Femur (tissue), 1 donor: ENCODE measurements around the gene CNOT6L.
A peak's percentile ranks its signal among the peaks of the same experiment; 100 is the strongest.
"Not testable (repeated sequence)": the region's sequence is repeated elsewhere in the genome, so short reads cannot be mapped to it uniquely, and the experiment has no call there.

Experiments used
- DNase-seq: peaks from one replicate; pipeline ENCODE4 v3.0.0-alpha.2; 2017

Gene CNOT6L

DNA sequence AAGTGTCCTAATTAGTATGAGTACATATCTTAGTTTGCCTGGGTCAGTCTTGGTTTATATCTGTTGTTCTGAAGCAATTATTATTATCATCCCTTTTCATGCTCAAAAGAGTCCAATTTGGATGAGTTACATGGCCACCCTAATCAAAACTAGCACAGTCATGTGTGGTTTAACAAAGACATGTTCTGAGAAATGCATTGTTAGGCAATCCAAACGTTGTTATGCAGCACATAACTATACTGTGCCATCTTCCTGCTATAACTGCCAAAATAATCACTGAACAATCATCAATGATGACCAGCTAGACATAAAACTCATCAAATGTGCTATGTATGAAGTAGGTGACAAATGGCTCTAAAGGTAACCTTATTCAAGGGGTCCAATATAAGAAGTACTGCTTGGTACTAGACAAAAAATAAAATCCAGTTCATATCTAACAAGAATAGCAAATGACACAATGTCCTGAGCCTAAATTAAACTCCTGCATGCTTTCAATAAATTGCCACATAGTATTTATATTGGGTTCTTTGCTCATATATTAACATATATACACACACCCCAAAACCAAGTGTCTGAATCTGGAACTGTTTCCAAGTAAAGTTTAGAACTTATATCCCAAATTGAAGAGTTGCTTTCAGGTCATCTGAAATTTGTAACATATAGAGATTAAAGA, 41.9 kb downstream of the CNOT6L start:
- DNase-seq, result no peak

DNA sequence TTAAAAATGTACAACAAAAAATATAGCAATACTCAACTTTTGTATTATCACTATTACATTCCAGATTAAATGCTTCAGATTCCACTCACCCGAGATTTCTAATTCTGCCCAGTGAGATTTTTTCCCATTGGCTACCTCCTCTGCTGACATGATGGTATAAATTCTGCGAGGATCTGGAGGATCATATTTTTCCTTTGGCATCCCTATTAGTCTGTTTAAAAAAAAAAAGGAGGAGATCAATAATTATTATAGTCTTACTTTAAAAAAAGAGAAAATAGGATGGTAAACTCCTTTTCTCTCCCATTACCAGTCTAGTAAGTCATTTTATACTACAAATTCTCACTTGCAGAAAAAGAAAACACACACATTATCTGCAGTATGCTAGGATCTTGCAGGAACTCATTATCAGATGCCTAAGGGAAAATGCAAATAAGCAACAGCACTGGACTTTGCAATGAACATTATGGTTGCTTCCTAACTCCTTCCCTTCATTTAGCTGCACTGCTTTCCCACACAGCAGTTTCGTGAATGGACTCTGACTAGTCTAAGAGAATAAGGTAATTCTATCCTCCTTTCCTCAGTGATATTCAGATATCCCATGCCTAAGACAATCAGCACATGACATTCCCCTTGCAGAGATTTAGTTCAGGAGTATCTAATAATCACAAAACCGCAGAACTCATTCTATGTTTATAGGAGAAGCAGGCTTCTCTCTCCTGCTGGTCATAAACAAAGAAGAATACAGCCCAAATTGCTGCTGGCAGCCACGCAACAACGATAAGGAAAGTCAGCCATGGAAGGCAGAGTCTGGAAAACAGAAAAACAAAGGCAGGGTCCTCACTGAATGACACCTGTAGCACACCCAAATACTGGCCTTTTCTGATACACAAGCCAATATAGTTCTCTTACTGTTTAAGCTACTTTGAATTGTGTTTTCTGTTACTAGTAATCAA, 42.7 kb downstream of the CNOT6L start:
- DNase-seq, result no peak

DNA sequence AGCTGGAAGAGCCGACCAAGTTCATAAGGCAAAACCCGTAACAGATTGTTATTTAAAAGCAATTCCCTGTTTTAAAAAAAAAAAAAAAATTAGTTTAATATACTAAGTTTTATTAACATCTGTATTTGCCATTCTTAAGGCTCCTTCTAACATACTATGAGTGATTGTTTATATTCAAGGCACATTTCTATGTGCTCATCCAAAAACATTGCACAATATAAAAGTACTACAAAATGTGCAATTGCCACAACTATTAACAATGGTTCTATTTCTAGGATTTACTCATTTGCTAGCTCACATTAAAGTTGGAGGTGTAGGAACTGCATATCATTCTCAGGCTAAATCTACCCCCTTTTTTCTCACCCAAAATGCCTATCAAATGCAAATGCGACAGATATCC, 46.1 kb downstream of the CNOT6L start:
- DNase-seq, result no peak

DNA sequence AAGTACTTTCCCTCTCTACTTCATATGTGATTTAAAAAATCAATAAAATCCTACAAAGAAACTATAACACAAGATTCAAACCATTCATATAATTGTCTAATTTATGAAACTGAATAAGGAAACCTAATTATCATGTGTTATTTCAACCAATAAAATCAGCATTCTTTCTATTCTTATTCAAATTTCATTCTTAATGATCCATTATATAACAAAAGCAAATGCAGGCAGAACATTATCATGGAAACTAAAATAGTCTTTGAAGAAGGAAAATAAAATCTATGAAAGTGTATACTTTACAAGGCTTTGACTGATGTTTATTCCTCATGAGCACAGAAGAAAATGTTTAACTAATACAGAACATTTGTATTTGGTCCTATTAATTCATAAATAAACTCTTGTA, 47.6 kb downstream of the CNOT6L start:
- DNase-seq, result no peak

DNA sequence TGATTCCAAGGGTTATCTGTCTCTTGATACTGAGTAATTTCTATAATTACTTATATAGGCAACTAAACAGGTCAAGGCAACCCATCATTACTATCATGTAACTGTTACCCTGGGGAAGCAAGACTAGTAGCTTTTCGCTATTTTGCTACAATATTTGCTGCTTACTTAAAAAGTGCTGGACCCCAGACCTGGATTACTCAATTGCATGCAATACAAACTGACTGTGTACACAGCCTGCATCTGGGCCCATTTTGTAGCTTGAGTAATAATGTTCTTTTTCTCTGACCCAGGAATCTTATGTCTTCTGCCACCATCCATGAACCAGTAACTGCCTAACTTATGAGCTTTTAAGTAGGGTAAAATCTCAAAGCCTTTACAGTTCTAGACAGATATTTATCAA, 53.4 kb downstream of the CNOT6L start:
- DNase-seq, result no peak

DNA sequence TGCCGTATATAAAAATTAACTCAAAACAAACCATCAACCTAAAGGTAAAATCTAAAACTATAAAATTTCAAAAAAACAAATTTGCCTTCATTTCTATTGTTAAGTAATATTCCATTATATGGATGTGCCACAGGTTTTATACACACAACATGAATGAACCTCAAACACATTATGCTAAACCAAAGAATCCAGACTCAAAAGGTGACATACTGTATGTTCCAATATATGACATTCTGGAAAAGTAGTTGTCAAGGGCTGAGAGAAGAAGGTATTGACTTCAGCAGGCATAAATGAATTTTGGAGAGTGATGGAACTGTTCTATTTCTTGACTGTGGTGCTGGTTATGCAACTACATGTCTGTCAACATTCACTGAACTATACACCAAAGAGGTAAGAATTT, 56.6 kb downstream of the CNOT6L start:
- no peak for DNase-seq

DNA sequence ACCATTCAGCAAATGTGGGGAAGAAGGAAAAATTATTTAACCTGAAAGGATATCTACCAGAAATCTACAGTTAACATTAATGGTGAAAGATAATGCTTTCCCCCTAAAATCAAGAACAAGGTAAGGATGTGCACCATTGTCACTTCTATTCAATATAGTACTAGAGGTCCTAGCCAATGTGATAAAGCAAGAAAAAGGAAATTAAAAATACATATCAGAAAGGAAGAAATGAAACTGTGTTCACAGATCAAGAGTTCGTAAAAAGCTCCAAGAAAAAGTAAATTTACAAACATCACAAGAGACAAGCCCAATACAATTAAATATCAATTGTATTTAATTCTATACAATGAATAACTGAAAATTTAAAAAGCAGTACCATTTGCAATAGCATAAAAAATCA, 57.6 kb downstream of the CNOT6L start:
- no peak for DNase-seq

DNA sequence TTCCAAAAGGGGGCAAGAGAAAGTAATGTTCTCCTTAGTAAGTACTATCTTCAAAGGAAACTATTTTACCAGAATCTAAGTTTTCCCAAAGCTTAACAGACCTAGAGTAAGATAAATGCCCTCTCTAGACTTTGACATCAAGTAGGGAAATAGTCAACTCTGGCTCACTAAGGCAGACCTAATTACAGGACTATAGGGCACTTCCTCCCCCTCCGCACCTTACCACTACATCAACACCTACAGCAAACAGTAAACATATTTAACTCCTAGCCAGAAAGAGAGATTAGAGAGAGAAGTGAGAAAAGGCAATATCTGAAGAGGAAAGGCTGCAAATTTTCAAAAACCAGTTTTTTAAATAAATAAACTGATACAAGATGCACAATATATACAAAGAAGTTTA, 60.4 kb downstream of the CNOT6L start:
- no peak for DNase-seq

DNA sequence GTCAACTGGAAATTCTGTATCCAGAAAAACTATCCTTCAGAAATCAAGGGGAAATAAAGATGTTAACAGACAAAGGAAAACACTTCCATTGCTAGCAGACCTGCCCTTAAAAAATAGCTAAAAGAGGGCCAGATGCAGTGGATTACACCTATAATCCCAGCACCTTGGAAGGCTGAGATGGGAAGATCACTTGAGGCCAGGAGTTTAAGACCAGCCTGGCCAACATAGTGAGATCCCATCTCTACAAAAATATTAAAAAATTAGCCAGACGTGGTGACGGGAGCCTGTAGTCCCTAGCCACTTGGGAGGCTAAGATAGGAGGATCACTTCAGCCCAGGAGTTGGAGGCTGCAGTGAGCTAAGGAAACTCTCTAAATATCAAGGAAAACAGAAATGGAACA, 67.4 kb downstream of the CNOT6L start:
- DNase-seq, result no peak

DNA sequence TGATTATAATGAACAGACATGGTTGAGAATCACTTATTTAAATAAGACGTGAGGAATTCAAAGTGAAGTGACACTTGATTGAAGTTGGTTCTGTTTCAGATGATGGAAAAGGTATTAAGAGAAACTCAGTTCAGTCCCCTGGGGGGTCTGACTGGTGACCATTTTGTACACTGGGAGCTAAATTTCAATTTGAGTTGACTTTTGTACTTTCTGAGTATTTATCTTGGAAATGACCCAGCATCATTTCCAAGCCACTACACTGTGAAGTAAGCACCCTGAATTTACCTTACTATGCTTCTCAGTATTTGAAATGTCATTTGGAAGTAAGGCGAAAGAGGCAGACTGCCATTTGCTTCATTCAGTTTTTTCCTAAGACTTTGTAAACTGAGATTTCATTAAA, 73.4 kb downstream of the CNOT6L start:
- DNase-seq, result no peak

DNA sequence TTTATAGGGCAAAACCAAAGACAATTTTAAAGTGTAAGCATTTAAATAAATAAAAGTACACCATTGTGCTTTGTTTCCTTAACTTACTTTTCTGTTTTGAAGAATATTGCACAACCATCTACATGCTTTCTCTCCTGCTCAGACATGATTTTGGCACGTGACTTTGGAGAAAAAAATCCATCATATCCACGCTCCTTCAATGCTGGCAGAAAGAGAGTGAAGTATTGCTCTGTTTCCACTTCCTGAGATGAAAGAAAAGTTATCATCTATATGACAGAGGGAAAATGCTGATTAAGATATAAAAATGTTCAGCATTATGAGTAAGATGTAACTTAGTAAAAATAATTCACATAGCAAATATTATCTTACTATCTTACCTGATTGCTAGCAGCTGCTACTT, 77.1 kb downstream of the CNOT6L start:
- no peak for DNase-seq

DNA sequence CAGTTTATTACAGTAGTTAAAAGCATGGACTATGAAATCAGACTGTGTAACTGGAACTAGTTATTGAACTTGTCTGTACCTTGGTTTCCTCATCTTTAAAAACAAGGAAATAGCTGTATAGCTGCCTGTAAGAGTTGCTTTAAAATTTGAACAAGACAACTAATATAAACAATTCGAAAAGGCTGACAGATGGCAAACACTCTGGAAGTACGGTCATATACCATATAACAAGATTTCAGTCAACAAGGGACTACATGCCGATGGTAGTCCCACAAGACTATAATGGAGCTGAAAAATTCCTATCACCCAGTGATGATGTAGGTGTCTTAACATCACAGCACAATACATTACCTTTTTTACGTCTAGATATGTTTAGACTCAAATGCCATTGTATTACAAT, 78.7 kb downstream of the CNOT6L start:
- no peak for DNase-seq

DNA sequence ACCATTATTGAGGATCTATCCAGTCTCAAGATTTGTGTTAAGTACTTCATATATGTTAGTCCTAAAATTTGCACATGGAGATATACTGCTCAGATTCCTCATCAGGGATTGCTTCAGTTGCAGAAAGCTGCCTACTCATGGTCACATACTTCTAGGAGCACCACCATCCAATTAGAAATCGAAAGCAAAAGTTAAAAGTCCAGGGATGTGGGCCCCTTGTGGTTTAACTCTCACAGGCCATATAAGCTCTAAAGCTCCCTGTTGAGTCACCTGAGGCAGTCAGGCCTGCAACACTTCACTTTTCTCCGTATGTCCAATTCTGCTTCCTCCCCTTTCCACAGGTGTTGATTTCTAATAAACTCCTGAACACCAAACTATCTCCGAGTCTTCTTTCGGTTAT, 84.2 kb downstream of the CNOT6L start:
- peak; percentile 22 for DNase-seq

- DNase-seq, result no peak
Measured at GRCh38 chr4:77731656-77732055, 87.5 kb downstream of the CNOT6L start.

- no peak for DNase-seq
Measured at GRCh38 chr4:77728420-77728819, 90.7 kb downstream of the CNOT6L start.

GRCh38 chr4:77721073-77721472, 98.1 kb downstream of the CNOT6L start:
- DNase-seq, result no peak

GRCh38 chr4:77718500-77718899, 100.7 kb downstream of the CNOT6L start:
- DNase-seq, result not testable (repeated sequence)

DNA sequence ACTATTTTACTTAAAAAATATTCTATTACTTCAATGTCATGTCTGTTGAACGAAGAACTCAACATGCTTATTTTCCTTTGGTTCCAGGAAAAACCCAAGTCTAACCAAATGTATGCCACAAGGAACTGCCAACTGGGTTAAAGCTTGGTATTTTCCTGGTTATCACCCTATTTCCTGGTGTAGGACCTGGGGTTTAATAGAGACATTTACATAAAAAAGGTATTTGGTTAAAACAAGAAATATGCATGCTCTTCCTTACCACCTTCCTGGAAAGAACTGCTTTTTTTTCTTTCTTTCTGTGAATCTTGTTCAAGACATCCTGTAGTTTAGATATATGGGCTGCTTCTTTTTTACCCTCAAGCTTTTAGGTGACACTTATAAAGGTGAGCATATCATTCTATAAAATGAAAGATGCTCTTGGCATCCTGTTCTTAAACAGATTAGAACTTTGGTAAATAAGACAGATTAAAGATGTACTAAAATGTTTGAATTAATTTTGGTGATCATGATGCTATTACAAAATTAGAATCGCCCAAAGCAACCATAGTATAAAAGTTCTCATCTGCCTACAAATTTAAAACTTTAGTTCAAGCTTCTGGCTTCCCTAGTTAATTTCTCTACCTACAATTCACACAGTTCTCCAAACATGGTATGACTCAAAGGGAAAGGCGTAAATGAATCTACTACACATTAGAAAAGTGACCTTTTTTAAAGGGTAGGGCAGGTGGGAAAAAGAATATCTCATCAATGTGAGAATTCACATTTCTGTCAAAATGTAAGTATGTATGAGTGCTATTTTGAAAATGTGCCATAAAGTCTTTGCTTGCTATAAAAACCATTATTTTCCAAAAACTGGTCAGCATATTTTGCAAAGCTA, 103.5 kb downstream of the CNOT6L start:
- DNase-seq, result no peak

- DNase-seq, result no peak
Measured at GRCh38 chr4:77714514-77714913, 104.7 kb downstream of the CNOT6L start.

GRCh38 chr4:77713884-77714283, 105.3 kb downstream of the CNOT6L start:
- no peak for DNase-seq

- no peak for DNase-seq
Measured at GRCh38 chr4:77712675-77713074, 106.5 kb downstream of the CNOT6L start.

GRCh38 chr4:77711469-77711868, 107.7 kb downstream of the CNOT6L start:
- DNase-seq, result no peak

DNA sequence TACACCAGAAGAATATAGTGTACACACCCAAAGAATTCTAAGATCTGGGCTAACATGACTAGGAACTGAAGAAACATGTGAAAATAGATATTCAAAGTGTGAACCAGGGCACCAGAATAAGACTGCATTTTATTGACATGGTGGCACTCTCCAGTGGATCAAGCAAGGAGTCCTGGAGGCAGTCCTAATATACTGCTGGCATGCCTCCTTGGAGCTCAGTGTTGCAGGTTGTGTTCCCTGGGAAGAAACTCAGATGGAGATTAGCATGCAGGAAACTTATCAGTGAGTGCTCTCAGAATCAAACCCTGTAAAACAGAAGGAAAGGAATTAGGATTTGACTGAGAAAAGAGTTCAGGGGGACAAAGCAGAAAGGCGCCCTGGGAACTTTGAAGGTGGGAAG, 108.5 kb downstream of the CNOT6L start:
- DNase-seq, result no peak
